ENCODE results near the gene SEPTIN12.

Gene SEPTIN12

DNA sequence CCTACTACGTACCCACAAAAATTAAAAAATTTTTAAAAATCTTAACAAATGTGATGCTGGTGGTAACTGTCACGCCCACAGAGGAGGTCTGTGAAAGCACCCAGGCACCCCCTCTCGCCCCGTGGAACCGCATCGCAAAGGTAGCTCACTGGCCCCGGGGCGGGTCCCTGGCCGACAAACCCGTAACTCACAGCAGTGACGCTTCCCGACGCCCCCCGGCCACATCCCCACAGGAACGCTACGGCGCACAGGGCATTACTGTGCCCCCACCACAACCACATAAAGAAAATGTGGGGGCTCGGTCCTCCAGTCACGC is 54.4 kb downstream of the SEPTIN12 start:
- DNase-seq, result peak in 3 of 51 donors; percentile 26 to 45 (median 29)

DNA sequence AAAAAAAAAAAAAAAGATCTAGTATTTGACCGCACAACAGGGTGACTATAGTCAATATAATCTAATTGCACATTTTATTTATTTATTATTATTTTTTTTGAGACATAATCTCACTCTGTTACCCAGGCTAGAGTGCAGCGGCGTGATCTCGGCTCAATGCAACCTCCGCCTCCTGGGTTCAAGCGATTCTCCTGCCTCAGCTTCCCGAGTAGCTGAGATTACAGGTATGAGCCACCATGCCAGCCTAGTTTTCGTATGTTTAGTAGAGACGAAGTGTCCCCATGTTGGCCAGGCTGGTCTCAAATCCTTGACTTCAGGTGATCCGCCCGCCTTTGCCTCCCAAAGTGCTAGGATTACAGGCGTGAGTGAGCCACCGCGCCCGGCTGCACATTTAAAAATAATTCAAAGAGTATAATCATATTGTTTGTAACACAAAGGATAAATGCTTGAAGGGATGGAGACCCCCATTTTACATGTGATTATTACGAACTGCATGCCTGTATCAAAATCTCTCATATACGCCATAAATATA is 54.9 kb downstream of the SEPTIN12 start:
- no peak for DNase-seq

DNA sequence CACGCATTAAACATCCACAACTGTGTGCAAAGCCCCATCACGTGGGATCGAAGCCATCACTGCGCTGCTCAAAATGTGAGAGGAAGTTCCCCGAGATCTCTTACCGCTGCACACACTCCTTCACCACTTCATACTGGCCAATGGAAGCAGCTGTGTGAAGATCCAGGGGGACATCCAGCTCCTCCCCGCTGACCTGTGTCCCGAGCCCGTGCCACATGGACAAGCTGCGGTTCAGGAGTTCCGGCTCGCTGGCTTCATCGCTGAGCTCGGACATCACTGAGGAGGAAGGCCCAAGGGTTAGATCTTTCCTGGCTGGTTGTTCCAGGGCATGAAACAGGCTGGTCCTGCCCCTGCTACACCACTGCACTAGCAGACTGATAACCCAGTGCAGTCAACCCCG is 58.3 kb downstream of the SEPTIN12 start:
- DNase-seq, result no peak

DNA sequence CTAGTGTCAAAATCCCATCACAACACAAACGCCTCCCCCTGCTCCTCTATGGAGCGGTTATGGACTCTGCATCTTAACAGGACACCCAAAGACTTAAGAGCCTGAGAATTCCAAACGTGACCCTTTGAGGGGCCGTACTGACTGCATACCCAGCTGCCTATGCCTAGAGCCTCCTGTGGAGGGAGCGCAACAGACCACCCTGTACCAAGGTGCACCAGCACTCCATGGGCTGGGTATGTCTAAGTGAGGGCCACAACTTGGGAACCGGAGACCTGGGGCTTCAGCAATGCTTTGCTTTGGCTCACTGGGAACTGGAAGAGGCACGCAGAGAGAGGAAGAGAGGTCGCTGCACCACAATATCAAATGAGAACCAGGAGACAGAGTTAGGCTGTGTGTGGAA is 59.5 kb downstream of the SEPTIN12 start:
- DNase-seq, result no peak

Measured in hypothalamus (tissue), 51 donors.